D341Med (cell line): Measurements from ENCODE around the gene SHROOM1.
"Not testable (repeated sequence)": the region's sequence is repeated elsewhere in the genome, so short reads cannot be mapped to it uniquely, and the experiment has no call there.

Experiments
- DNase-seq: peaks from one replicate; pipeline ENCODE4 v3.0.0; 2012; ENCODE audit warnings: low spot score

Gene SHROOM1, protein sequence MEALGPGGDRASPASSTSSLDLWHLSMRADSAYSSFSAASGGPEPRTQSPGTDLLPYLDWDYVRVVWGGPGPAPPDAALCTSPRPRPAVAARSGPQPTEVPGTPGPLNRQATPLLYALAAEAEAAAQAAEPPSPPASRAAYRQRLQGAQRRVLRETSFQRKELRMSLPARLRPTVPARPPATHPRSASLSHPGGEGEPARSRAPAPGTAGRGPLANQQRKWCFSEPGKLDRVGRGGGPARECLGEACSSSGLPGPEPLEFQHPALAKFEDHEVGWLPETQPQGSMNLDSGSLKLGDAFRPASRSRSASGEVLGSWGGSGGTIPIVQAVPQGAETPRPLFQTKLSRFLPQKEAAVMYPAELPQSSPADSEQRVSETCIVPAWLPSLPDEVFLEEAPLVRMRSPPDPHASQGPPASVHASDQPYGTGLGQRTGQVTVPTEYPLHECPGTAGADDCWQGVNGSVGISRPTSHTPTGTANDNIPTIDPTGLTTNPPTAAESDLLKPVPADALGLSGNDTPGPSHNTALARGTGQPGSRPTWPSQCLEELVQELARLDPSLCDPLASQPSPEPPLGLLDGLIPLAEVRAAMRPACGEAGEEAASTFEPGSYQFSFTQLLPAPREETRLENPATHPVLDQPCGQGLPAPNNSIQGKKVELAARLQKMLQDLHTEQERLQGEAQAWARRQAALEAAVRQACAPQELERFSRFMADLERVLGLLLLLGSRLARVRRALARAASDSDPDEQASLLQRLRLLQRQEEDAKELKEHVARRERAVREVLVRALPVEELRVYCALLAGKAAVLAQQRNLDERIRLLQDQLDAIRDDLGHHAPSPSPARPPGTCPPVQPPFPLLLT

DNA sequence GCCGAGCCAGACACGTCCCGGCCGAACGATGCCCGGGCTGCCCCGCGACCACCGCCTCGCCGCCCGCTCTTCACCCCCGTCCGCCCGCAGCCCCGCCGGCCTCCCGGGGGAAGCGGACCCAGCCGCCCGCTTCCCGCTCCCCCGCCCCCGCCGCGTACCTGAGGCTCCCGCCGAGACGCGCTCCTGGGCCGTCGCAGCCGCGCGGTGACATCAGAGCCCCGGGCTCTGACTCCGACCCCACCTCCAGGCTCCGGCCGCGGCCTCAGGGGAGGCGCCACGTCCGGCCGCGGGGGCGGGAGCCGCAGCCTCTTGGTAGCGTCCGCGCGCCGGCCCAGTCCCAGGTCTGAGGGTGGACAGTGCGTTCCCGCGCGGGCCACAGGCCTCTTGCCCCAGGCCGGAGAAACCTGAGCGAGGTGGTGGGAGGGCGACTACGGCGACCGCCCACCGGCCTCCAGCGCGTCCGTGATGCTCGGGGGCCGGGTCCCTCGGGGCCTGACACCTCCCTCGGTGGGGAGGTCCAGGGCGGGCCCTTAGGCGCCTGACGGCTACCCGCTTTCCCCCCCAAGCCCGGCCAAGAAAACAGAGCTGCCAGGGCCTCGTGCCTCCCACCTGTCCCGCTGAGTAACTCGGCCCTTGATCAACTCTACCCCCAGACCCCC is at the start of gene SHROOM1:
Gene SHROOM1 (minus strand): TSS at position 212 of the 659 bp plus-strand sequence. CDS start 4,507 bp downstream, outside the sequence.
- DNase-seq = no peak

DNA sequence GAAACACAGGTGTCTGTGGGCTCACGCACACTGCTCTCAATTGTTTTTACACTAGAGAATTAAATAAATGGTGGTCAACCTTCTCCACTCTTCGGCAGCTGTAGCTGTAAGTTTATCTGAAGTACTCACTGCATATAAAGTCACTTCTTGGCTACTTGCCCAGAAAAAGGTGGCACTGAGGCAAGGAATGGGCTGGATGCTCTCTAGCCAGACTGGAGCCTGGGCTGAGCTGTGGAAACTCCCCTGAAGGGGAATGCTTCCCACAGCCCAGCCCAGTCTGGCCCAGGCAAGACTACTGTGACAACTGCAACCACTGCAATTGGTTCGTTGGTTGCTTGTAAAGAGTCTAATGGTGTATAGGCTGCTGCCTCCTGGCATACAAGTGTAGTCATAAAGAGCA is 47.5 kb upstream of the SHROOM1 start:
- no peak for DNase-seq

DNA sequence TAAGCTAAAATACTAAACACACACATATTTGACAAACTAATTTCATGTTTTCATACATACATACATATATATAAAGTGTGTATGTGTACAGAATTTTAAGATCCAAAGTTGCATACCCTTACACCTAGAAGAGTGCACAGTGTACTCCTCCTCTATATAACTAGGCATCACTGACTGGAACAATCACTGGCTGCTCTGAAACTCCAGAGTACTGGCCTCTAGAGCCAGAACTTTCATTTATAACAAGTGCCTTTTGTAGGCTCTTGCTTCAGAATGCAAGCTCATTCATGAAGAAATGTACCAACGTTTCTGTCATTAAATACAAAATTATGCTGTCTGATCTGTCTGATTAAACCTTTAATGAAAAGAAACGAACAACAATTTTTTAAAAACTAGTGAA is 47.0 kb upstream of the SHROOM1 start:
- DNase-seq = no peak

DNA sequence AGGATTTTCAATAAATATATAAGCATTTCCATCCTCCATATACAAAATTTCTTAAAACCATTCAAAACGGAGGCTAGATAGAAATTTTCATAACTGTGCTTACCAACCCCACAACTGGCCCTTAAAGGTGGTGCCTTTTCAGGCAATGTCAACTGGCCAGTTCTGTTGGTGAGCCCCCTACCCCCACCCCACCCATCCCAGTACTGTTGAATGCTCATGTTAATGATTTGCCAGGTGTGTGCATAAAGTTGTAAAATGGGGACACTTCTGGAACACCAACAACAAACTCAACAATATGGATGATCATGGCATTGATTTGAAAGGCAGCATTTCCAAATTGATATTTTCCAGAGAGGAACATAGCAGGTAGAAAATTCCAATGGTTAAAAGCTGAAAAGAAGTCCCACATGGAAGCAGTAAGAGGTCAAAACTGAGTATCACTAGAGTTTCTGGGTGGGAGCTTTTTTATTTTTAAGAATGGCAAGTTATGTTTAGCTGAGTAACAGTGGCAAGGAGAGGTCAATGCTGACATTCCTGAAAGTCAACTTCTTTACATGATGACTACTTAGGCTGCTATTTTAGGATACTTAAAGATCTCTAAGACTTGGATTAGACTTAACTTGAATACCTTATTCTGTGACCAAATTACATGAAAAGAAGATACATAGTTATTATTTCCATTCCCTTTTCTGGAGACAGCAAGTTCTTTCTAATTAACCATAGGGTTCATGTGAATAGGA is 45.7 kb upstream of the SHROOM1 start:
- DNase-seq = no peak

DNA sequence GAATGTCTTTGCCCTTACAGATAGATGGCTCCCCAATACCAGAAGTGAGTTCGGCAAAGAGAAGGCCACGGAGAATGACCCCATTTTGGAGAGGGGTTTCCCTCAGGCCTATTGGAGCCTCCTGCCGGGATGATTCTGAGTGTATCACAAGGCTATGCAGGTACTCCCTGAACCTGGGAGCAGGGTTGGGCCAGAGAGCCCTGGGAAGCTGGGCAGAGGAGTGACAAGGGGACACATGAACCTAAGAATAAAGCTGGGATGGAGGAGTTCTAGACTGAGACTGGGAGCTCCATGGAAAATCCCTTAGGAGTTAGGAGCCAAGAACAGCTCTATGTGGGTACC is 43.5 kb upstream of the SHROOM1 start:
- DNase-seq = no peak

DNA sequence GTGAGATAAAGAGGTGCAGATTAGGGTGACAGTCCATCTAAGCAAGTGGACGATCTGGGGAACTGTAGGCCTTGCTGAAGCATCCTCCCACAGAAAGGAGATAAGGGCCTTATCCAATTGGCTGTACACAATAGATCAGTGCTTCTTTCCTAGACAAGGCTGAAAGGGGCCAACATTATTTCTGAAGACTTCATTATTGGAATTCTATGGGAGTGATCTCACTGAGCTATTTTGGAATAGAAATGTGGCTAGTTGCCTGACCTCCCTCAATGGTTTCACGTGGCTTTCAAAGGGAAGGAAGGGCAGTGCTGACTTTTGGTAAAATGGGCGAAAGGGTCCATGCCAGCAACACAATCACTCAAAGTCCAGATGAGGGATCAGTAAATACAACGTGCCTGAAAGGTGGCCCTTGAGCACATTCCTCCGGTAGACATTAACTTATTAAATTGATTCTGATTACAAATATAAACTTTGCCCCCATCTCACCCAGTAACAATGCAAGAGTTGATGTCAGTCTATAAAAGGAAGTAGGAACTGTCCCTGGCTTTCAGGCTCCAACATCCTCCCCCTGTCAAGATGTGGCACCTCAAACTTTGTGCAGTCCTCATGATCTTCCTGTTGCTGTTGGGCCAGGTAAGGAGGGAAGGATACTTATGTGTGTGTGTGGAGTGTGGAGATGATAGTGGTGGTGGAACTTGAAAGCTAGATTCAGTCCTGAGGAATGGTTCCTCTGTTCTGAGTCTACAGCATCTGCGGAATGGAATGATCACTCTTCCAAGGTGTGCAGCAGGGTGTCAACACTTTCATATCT is 42.9 kb upstream of the SHROOM1 start, which contains the start of gene LEAP2:
Gene LEAP2 (plus strand): TSS at position 550 of the 811 bp plus-strand sequence. CDS start 27 bp downstream, at position 577.
- DNase-seq = no peak

DNA sequence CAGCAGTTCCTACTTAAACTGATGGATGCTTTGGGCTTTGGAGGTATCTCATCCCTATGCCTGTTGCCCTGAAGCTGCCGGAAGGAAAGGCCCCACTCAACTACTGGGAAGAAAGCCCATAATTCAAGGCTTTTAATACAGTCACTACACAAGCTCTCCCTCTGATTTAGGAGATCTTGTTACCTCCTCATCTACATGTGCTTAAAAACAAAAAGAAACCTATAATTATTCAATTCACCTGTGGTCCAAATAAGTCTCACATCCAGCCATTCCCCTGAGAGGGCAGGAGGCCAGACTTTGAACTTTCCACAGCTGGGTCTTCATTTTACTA is 42.3 kb upstream of the SHROOM1 start:
- no peak for DNase-seq

DNA sequence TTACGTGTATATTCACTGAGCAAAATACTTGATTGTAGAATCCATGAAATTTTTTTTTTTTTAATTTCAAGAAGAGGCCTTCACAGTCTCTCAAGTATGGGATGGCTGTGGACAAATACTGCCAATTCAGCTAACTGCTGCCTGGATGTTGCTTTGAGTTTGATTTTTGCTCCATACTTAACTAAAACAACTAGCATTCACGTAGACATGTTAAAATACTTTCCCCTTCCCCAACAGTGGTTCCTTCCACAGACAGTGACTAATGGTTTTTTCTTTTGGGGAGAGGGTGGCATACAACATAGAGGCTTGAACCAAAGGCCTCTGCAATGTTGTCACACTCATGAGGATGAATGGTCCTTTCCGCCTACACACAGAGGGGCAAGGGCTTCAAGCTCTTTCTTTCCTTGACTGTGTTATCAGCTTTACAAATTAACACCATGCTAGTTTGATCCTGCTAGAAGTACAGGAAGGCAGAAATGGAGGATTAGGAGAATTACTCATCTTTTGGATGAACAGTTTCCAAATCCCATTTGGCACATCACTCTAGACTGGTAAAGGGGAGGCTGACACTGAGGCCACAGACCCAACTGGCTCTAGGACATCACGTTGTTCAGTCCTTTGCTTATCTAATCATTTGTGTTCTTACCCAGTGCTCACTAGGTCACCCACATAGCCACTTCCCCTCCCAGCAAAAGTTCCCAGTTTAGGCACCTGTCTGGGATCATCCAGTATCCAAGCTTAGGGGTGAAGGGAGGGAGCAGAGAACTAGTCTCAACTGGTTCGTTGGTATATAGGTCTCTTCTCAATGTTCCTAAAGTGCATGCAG is 41.2 kb upstream of the SHROOM1 start:
- no peak for DNase-seq

DNA sequence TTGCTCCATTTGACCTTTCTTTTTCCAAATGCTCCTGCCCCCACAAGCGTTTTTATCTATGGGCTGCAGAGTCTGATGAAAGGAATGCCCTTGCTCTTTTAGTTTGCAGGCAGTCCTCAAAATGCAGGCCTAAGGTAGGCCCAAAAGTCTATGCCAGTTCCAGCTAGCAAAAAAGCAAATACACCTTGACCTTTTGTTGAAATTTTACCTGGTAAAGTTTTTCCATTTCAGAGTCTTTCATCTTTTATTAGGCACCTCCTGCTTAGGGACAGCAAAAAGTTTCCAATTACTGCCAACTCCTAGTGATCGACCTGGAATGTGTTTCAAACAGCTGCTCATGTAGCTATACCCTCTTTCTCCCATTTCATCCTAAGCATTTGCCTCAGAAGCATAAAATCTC is 40.4 kb upstream of the SHROOM1 start:
- no peak for DNase-seq

DNA sequence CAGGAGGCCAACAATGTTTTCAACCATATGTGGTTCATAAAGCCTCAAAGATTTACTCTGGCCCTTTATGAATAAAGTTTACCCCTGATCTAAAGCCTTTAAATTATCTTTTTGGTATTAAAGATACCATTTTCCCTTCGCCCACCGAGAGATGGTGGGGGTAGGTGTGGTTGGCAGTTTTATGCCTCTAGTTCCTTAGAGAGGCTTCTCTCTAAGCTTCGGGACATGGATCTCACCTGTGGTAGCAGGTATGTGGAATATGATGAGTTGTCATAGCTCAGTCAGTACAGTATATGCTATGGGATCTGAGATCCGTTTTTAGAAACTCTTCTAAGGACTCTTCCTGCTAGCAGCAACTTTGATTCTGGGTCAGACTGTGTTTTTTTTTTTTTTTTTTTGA is 38.3 kb upstream of the SHROOM1 start:
- no peak for DNase-seq

DNA sequence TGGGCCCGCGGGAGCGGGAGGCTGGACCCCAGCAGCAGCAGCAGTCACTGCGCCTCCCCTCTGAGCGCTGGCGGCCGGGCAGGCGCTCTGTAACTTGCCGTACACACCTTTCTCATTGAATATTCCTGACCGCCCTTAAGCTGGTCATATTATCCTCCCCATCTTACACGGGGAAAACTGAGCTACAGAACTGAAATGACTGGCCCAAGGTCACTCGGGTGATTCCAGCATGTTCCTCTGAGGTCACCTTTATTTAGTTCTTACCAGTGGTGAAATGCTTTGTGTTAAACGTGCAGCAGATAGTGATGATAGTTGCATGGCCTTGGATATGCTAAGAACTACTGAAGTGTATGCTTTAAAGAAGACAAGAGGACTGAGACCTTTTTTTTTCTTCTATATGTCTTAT is 36.6 kb upstream of the SHROOM1 start:
- DNase-seq = no peak

DNA sequence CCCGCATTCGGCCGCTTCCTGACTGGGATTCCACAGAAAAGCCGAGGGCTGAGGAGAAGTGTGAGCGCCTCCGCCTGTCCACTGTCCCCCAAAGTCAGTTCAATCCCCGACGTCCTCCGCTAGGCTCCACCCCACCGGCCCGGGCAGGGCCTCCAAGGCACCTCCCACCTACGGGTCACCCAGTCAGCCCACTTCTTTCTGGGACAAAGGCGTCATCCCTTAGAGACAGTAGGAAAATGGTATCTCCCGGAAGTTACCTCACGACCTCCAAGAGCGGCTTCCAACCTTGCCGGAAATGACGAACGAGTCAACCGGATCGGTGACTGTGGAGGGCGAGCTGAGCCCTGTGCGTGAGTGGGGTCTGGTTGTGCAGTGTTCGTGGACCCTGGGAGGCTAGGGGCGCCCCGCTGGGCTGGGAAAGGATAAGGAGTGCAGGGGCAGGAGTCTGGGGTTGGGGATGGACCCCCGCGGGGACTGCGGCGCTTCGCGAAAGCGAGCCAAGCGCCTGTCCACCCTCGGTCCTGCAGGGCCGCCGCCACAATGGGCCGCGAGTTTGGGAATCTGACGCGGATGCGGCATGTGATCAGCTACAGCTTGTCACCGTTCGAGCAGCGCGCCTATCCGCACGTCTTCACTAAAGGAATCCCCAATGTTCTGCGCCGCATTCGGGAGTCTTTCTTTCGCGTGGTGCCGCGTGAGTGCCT is 36.0 kb upstream of the SHROOM1 start, which contains the start of the genes GDF9 and UQCRQ:
Gene GDF9 (minus strand): TSS at position 128 of the 704 bp plus-strand sequence. CDS start 1,936 bp downstream, outside the sequence.
Gene UQCRQ (plus strand): TSS at position 301 of the 704 bp plus-strand sequence. CDS start 240 bp downstream, at position 541.
- peak; percentile 93 for DNase-seq

DNA sequence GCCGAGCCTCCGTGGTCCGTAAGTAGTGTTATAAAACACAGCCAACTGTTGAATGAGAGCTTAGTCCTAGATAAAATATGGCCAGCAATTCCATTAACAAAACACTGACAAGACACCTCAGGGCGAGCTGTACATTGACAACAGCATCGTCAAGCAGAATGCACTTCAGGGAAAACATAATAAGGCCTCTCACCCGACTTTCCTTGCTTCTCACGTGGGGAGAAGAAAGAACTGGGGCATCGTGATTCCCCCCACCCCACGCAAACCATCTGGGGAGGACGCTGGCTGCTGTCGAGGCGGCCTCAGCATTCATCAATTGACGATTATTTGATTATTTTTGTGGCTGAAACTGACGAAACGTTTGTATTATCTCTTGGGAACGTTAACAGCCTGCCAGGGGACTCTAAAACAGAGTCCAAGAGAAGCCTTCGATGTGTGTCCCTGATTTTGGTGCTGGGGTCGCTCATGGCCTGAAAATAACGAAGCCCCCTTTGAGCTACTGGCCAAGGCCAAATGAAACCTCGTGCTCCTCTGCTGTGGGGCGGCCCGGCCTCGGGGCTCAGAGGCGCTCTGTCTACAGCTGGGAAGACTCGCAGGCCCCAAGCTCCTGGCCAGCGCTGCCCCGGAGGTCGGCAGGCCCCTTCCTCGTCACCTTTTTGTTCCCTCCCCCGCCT is 35.4 kb upstream of the SHROOM1 start:
- DNase-seq = no peak

DNA sequence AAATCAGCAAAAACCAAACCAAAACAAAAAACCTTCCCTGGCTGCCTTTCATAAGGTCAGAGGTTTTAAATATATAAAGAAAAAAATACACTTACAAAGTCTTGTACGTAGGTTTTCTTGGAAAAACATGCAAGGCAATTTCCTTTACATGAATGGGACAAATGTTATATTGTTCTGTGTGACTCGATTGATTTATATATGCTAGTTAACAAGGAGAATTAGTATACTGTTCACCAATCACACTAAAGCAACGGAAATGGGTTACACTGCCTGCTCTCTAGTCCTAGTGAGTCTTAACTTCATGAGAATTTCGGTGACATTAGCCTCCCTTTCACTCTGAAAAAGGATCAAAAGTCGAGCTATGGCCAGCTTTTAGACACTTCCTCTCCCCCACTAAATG is 30.3 kb upstream of the SHROOM1 start:
- no peak for DNase-seq

DNA sequence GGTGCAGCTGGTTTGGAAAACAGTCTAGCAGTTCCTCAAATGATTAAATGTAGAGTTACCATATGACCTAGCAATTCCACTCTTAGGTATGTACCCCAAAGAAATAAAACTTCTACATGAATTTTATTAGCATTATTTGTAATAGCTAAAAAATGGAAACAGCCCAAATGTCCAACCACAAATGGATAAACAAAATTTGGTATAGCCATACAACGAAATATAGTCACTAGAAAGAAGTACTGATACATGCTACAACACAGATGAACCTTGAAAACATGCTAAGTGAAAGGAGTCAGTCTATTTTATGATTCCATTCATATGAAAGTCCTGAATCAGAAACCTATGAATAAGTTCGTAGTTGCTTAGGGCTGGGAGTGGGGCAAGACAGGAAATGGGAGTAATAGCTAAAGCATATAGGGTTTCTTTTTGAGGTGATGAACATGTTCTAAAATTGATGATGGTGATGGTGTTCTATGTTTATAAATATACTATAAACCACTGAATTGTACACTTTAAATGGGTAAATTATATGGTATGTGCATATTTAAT is 29.5 kb upstream of the SHROOM1 start:
- no peak for DNase-seq

DNA sequence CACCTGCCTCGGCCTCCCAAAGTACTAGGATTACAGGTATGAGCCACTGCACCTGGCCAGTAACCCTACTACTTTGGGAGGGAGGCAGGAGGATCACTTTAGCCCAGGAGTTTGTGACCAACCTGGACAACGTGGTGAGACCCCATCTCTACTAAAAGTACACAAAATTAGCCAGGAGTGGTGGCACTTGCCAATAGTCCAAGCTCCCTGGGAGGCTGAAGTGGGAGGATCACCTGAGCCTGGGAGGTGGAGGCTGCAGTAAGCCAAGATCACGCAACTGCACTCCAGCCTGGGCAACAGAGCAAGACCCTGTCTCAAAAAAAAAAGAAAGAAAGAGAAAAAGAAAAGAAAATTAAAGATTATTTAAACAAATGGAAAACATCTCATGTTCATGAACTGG is 25.6 kb upstream of the SHROOM1 start:
- no peak for DNase-seq

DNA sequence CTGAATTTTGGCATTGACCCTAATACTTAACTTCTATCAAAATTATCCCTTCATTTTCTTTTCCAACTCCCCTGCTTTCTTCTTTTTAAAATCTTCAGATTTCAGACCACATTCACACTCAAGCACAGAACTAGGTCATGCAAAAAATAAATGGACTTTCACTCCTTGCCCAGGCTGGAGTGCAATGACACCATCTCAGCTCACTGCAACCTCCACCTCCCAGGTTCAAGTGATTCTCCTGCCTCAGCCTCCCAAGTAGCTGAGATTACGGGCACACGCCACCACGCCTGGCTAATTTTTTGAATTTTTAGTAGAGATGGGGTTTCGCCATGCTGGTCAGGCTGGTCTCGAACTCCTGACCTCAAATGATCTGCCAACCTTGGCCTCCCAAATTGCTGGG is 24.5 kb upstream of the SHROOM1 start:
- DNase-seq = not testable (repeated sequence)

DNA sequence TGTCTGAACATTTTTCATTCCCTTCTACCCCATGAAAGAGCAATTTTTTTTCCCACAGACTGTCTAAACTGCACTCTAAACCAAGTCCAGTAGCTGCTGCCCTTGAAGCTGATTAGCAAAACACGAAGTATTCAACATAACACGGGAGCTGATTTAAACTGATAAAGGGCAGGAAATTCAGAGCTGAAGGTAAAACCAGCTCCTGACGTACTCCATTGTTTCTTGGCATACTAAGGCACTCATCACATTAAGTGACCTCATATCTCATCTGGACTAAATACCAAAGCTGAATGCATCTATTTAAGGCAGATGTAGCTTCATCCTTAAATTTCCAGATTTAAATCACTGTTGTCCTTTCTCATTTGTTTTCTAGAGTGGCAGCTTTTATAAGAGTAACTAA is 23.9 kb upstream of the SHROOM1 start:
- DNase-seq = no peak

DNA sequence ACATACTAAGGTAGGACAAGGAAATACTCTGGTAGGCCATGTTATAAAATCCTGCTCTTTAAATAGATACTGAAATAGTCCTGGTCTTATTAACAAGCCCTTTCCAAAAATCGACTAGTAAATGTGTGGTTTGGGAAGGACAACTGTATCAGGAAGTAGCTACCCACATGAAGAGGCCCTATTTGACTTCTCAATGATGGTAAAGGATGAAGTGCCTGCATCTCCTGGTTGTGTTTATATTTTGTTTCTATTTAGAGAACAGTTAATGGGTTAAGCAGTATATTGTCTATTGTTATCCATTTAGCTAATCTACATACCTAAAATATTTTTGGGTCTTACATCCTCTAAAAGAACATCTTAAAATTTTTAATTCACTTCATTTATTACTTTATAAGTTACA is 23.3 kb upstream of the SHROOM1 start:
- DNase-seq = no peak
